ENCODE results near the gene RABGAP1. TPM values are rescaled to one million over a fixed set of nuclear protein-coding genes. Genes with fewer than 3 reads are reported as not detected.

Gene RABGAP1
- total RNA-seq, 1 donor from 2014 or later, result 31.9 TPM

GRCh38 chr9:123063896-123064295 lies 123.1 kb downstream of the RABGAP1 start:
- no peak for TF ChIP-seq CTCF (IDR thresholded peaks at IDR 0.05; ENCODE audit: insufficient read depth, low read length, severe bottlenecking)
- no peak for DNase-seq (ENCODE audit: low read depth)
- H3K36me3 ChIP-seq (ENCODE audit: control insufficient read depth, insufficient read depth, low read length), result no peaks in the 10 kb centered on the region
- no peaks in the 10 kb centered on the region for H3K27me3 ChIP-seq (ENCODE audit: control insufficient read depth, insufficient read depth, low read length)
- no peak for FAIRE-seq
- no peak overlapping the region for H3K4me3 ChIP-seq (ENCODE audit: low read depth, low read length)

- no peak for FAIRE-seq
- H3K4me3 ChIP-seq (ENCODE audit: low read depth, low read length), result no peak overlapping the region
- no peak for TF ChIP-seq CTCF (IDR thresholded peaks at IDR 0.05; ENCODE audit: insufficient read depth, low read length, severe bottlenecking)
- H3K27me3 ChIP-seq (ENCODE audit: control insufficient read depth, insufficient read depth, low read length), result no peaks in the 10 kb centered on the region
- no peaks in the 10 kb centered on the region for H3K36me3 ChIP-seq (ENCODE audit: control insufficient read depth, insufficient read depth, low read length)
- no peak for DNase-seq (ENCODE audit: low read depth)
Observed at GRCh38 chr9:123064716-123065115, 123.9 kb downstream of the RABGAP1 start.

- no peak for DNase-seq (ENCODE audit: low read depth)
- no peak for TF ChIP-seq CTCF (IDR thresholded peaks at IDR 0.05; ENCODE audit: insufficient read depth, low read length, severe bottlenecking)
Observed at GRCh38 chr9:123065196-123065595, 124.4 kb downstream of the RABGAP1 start.

GRCh38 chr9:123067136-123067535 lies 126.3 kb downstream of the RABGAP1 start:
- DNase-seq (ENCODE audit: low read depth) (no peak), FAIRE-seq (no peak)
- TF ChIP-seq CTCF (IDR thresholded peaks at IDR 0.05; ENCODE audit: insufficient read depth, low read length, severe bottlenecking), result no peak
- no peak overlapping the region for H3K4me3 ChIP-seq (ENCODE audit: low read depth, low read length)
- no peaks in the 10 kb centered on the region for H3K27me3 ChIP-seq (ENCODE audit: control insufficient read depth, insufficient read depth, low read length)
- no peaks in the 10 kb centered on the region for H3K36me3 ChIP-seq (ENCODE audit: control insufficient read depth, insufficient read depth, low read length)

More at GRCh38 chr9:123065196-123065595, 124.4 kb downstream of the RABGAP1 start:
- Histone ChIP-seq H3K36me3 (ENCODE audit: control insufficient read depth, insufficient read depth, low read length) (no peaks in the 10 kb centered on the region), H3K4me3 (ENCODE audit: low read depth, low read length) (no peak overlapping the region), H3K27me3 (ENCODE audit: control insufficient read depth, insufficient read depth, low read length) (no peaks in the 10 kb centered on the region)
- FAIRE-seq, result no peak

GRCh38 chr9:123069010-123069481 lies 128.2 kb downstream of the RABGAP1 start:
- TF ChIP-seq CTCF (IDR thresholded peaks at IDR 0.05; ENCODE audit: insufficient read depth, low read length, severe bottlenecking), result no peak
- H3K27me3 ChIP-seq (ENCODE audit: control insufficient read depth, insufficient read depth, low read length), result no peaks in the 10 kb centered on the region
- DNase-seq (ENCODE audit: low read depth), result no peak
- H3K36me3 ChIP-seq (ENCODE audit: control insufficient read depth, insufficient read depth, low read length), result peaks cover 1% of the 10 kb centered on the region
- H3K4me3 ChIP-seq (ENCODE audit: low read depth, low read length), result no peak overlapping the region
- no peak for FAIRE-seq

- DNase-seq (ENCODE audit: low read depth) (no peak), FAIRE-seq (no peak)
- Histone ChIP-seq H3K36me3 (ENCODE audit: control insufficient read depth, insufficient read depth, low read length) (peaks cover 4% of the 10 kb centered on the region), H3K4me3 (ENCODE audit: low read depth, low read length) (no peak overlapping the region), H3K27me3 (ENCODE audit: control insufficient read depth, insufficient read depth, low read length) (no peaks in the 10 kb centered on the region)
- TF ChIP-seq CTCF (IDR thresholded peaks at IDR 0.05; ENCODE audit: insufficient read depth, low read length, severe bottlenecking), result no peak
Observed at GRCh38 chr9:123070198-123070597, 129.4 kb downstream of the RABGAP1 start.
